ENCODE data around the gene ABCA13.

ABCA13 gene

DNA sequence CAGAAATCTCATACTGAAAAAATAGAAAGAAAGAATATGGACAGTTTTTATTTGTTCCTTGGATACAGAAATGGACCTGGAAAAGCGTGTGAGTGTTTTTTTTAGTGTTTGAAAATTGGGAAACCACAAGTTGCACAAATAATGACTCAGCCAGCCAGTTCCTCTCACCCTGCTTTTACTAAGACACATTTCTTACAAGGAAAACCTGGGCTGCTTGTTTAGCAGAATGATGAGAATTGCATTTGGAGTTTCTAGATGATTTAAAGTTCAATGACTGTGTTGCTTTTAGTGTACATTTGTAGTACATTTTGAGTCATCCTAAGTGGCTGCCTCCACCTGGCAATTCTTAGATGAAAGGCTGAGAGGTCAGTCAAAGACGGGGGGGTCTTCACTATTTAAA lies 218.7 kb downstream of the ABCA13 start:
- DNase-seq (ENCODE audit: insufficient read length): no peak
- no peak for FAIRE-seq
- no peak for TF ChIP-seq POLR2A (IDR thresholded peaks at IDR 0.05; ENCODE audit: low read depth, low read length)
- TF ChIP-seq TAF1 (IDR thresholded peaks at IDR 0.05; ENCODE audit: borderline replicate concordance, low read depth, low read length): no peak
- no peak for TF ChIP-seq POLR2AphosphoS5 (IDR thresholded peaks at IDR 0.05; ENCODE audit: low read depth, low read length)

DNA sequence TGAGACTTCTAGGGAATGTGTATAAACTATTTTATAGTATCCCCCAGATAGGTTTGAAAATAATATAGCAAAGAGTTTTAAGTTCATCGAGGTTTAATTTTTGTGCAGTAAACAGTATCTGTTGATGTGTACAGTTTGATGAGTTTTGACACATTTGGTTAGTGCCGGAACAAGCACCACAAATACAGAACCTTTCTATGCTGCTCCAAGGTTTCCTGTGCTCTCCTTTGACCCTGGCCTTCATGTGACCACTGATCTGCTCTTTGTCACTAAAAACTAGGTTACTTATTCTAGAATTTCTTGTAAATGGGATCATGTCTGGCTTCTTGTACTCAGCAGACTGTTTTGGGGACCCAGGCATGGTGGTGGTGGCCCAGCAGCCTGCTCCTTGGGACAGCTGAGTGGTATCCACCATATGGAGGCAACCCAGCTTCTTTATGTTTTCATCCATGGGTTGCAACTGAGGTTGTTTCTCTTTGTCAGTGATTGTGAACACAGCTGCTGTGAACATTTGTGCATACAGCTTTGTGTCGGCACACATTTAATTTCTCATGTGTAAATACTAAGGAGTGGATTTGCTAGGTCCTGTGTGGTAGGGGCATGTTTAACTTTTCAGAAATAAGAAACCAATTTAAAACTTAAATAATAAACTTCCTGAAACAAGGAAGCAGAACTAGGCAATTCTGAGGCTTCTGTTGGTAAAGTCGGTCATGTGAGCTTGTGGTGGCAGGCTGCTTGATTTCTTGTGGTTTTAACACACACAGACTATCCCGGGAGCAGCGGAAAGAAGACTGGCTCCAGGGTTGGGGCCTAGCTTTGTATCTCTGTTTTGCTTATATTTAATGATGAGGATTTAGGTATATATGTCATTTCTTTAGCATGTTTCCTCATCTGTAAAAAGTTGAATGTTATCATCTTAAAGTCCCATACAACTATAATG lies 219.4 kb downstream of the ABCA13 start:
- no peak for FAIRE-seq
- no peak for TF ChIP-seq POLR2AphosphoS5 (IDR thresholded peaks at IDR 0.05; ENCODE audit: low read depth, low read length)
- no peak for TF ChIP-seq POLR2A (IDR thresholded peaks at IDR 0.05; ENCODE audit: low read depth, low read length)
- no peak for TF ChIP-seq TAF1 (IDR thresholded peaks at IDR 0.05; ENCODE audit: borderline replicate concordance, low read depth, low read length)
- DNase-seq (ENCODE audit: insufficient read length): no peak

DNA sequence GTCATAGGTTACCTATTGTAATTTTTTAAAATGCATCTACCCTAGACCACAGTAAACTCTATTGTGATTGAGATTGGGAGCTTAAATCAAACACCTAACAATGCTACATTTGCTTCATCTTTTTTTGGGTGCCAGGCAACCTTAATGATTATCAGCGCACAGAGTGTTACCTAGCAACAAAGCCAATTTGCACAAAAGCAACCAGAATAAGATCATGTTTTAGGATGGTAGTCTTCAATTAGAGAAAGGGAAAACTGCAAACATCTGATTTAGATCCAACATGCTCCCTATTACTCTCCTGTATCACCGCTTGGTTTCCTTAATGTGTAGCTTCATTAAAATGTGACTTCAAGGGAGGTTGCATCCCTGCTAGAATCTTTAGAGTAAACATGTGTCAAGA lies 226.9 kb downstream of the ABCA13 start:
- DNase-seq (ENCODE audit: insufficient read length) (no peak), FAIRE-seq (no peak)
- no peak for TF ChIP-seq TAF1 (IDR thresholded peaks at IDR 0.05; ENCODE audit: borderline replicate concordance, low read depth, low read length)
- no peak for TF ChIP-seq POLR2AphosphoS5 (IDR thresholded peaks at IDR 0.05; ENCODE audit: low read depth, low read length)
- no peak for TF ChIP-seq POLR2A (IDR thresholded peaks at IDR 0.05; ENCODE audit: low read depth, low read length)

DNA sequence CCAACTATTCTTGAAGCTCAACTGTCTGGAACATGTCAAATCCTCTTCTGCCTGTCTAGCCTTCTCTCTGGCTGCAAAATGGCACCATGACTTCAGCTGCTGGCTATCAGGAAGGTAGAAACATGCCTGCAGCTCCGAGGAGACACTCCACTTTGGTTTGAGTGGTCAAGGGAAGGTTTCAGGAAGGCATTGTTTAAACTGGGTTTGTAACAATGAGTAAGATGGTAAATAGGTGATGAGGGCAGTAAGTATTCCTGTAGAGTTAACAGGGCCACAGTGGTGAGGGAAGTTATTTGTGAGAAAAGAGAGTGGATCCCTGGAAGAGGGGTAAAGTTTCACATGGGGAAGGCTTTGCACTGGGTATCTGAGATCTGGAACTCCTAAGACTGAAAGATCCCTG lies 231.5 kb downstream of the ABCA13 start:
- FAIRE-seq: no peak
- no peak for DNase-seq (ENCODE audit: insufficient read length)
- TF ChIP-seq POLR2A (IDR thresholded peaks at IDR 0.05; ENCODE audit: low read depth, low read length): no peak
- no peak for TF ChIP-seq TAF1 (IDR thresholded peaks at IDR 0.05; ENCODE audit: borderline replicate concordance, low read depth, low read length)
- TF ChIP-seq POLR2AphosphoS5 (IDR thresholded peaks at IDR 0.05; ENCODE audit: low read depth, low read length): no peak

DNA sequence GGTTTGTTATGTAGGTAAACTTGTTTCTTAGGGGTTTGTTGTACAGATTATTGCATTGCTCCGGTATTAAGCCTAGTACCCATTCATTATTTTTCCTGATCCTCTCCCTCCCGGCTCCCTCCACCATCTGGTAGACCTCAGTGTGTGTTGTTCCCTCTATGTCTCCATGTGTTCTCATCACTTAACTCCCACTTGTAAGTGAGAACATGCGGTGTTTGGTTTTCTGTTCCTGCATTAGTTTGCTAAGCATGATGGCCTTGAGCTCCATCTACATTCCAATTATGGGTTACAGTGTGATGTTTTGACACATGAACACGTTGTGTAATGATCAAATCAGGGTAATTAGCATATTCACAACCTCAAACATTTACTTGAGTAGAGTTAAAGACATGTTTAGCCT lies 237.5 kb downstream of the ABCA13 start:
- FAIRE-seq (no peak), DNase-seq (ENCODE audit: insufficient read length) (no peak)
- TF ChIP-seq TAF1 (IDR thresholded peaks at IDR 0.05; ENCODE audit: borderline replicate concordance, low read depth, low read length): no peak
- no peak for TF ChIP-seq POLR2AphosphoS5 (IDR thresholded peaks at IDR 0.05; ENCODE audit: low read depth, low read length)
- TF ChIP-seq POLR2A (IDR thresholded peaks at IDR 0.05; ENCODE audit: low read depth, low read length): no peak

GRCh38 chr7:48411619-48412018 lies 240.4 kb downstream of the ABCA13 start:
- DNase-seq (ENCODE audit: insufficient read length): no peak
- FAIRE-seq: no peak
- no peak for TF ChIP-seq TAF1 (IDR thresholded peaks at IDR 0.05; ENCODE audit: borderline replicate concordance, low read depth, low read length)
- no peak for TF ChIP-seq POLR2A (IDR thresholded peaks at IDR 0.05; ENCODE audit: low read depth, low read length)
- no peak for TF ChIP-seq POLR2AphosphoS5 (IDR thresholded peaks at IDR 0.05; ENCODE audit: low read depth, low read length)

- DNase-seq (ENCODE audit: insufficient read length) (no peak), FAIRE-seq (no peak)
- TF ChIP-seq POLR2A (IDR thresholded peaks at IDR 0.05; ENCODE audit: low read depth, low read length): no peak
- TF ChIP-seq TAF1 (IDR thresholded peaks at IDR 0.05; ENCODE audit: borderline replicate concordance, low read depth, low read length): no peak
- TF ChIP-seq POLR2AphosphoS5 (IDR thresholded peaks at IDR 0.05; ENCODE audit: low read depth, low read length): no peak
These were observed 242.9 kb downstream of the ABCA13 start for GRCh38 chr7:48414011-48414732.

DNA sequence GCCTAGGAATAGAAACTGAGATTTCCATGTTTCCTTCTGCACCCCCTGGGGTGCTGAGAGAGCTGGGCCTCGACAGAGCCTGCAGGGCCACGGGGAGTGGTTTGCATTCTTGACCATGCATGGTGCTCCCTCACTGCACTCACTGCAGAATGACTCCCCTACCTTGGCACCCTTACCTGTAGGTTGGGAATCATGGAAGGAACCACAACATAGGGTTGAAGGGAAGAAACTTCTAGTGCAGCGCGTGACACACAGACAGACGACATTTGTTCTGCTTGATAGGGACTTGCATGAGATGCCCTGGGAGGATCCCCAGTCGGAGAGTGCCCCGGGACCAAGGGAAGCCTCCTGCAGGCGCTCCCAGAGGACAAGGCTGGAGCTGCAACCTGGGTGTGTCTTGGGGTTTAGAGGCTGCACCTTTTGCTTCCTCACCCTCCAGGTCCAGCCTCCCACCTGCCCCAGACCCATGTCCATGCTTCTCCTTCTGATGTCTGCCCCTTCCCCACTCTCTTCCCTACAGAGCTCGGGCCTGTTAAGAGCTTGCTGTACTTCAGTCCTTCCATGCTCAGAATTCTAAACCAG lies 245.2 kb downstream of the ABCA13 start:
- TF ChIP-seq TAF1 (IDR thresholded peaks at IDR 0.05; ENCODE audit: borderline replicate concordance, low read depth, low read length) (no peak), POLR2A (IDR thresholded peaks at IDR 0.05; ENCODE audit: low read depth, low read length) (no peak), POLR2AphosphoS5 (IDR thresholded peaks at IDR 0.05; ENCODE audit: low read depth, low read length) (no peak)
- FAIRE-seq: no peak
- DNase-seq (ENCODE audit: insufficient read length): no peak

DNA sequence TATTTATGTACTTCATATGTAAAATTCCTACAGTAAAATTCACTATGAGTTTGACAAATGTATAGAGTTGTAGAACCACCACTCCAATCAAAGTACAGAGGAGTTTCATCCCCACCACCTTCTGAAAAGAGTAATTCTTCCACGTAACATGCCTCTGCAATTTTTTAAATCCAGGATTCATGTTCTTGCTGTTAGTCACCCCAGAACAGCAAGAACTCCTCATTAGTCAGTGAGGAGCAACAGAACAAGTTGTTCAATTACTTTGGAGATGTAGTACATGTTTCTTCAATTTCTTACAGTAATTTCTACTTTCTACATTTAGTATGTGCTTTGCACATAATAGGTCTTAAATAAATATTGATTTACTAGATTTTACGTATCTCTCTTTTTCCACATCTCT lies 248.1 kb downstream of the ABCA13 start:
- FAIRE-seq (no peak), DNase-seq (ENCODE audit: insufficient read length) (no peak)
- no peak for TF ChIP-seq POLR2AphosphoS5 (IDR thresholded peaks at IDR 0.05; ENCODE audit: low read depth, low read length)

DNA sequence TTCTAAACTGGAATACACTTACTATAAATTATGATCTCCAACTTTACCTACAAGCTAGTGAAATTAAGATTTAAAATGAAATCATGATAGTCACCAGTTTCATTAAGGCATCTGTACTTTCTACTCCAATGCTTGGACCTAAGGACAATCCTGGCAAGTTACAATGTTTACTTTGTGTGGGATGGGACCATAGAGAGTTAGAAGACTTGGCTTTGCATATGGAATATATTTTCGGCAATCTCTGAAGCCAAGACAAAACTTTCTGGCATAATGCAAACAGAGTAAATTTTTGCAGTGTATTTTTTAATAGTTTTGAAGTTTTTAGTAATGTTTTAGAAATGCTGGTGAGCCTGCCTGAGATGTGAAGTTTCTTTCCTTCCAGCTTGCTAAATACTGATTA lies 248.9 kb downstream of the ABCA13 start:
- FAIRE-seq: no peak
- no peak for TF ChIP-seq POLR2A (IDR thresholded peaks at IDR 0.05; ENCODE audit: low read depth, low read length)
- TF ChIP-seq TAF1 (IDR thresholded peaks at IDR 0.05; ENCODE audit: borderline replicate concordance, low read depth, low read length): no peak
- no peak for TF ChIP-seq POLR2AphosphoS5 (IDR thresholded peaks at IDR 0.05; ENCODE audit: low read depth, low read length)
- DNase-seq (ENCODE audit: insufficient read length): no peak

DNA sequence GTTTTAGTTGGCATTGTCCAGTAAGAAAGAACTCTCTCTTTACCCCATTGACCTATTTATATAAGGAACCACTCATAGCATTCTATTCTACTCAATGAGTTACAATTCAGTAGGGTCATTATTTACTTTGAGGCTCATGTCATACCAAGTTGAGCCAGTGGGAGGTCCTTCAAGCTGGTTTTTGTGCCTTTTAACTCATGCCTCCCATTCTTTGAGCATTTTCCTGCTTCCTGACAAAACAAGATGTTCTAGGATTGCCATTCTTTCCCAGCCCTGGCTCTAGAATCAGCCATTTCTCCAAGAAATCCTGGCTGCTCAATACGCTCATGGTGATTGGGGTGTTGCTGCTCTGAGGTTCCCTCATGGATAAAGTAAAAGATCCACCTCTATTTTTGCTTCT lies 250.1 kb downstream of the ABCA13 start:
- TF ChIP-seq POLR2AphosphoS5 (IDR thresholded peaks at IDR 0.05; ENCODE audit: low read depth, low read length): no peak
- TF ChIP-seq TAF1 (IDR thresholded peaks at IDR 0.05; ENCODE audit: borderline replicate concordance, low read depth, low read length): no peak
- TF ChIP-seq POLR2A (IDR thresholded peaks at IDR 0.05; ENCODE audit: low read depth, low read length): no peak
- DNase-seq (ENCODE audit: insufficient read length): no peak
- FAIRE-seq: no peak

Data from GM12892 (cell line).